Keratinocyte (primary cell): ENCODE data around the gene ZNF229.
"Not testable (repeated sequence)": the region's sequence is repeated elsewhere in the genome, so short reads cannot be mapped to it uniquely, and the experiment has no call there.

Experiments
- EZH2 ChIP-seq: IDR thresholded peaks from one replicate; pipeline ENCODE4 v1.6.1; 2012; ENCODE audit warnings: inconsistent platforms, mild to moderate bottlenecking, low read length, moderate library complexity
- TF ChIP-seq, protein P1 (sequence below), 3 experiments: IDR thresholded peaks in 1 of 3; conservative IDR thresholded peaks in 1 of 3; optimal IDR thresholded peaks in 1 of 3; 2 replicates in 2 of 3; 3 replicates in 1 of 3; pipeline versions ENCODE3 to v1.5.1; 2011; ENCODE audit warnings: low read length in 3 of 3, mild to moderate bottlenecking in 3 of 3, moderate library complexity in 2 of 3, control low read depth in 1 of 3, inconsistent platforms in 1 of 3; ENCODE audit not compliant: insufficient read depth in 2 of 3; ENCODE audit errors: extremely low read depth in 1 of 3

DNA sequence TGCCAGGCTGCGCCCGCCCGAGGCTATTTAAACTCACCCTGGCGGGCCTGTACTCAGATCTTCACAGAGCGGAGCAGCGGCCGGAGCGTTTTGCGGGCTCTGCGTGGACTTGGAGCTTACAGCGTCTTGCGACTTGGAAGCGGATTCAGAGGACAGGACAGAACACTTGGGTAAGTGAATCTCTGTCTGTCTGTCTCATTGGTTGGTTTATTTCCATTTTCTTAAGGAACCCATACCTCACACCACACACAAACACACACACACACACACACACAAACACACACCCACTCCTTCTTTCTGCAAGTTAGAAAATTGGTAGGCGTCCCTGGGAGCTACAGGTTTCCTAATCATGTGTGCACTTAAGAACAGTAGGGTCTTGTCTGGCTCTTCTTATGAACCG lies 32.7 kb downstream of the ZNF229 start:
- TF ChIP-seq, protein P1, sequence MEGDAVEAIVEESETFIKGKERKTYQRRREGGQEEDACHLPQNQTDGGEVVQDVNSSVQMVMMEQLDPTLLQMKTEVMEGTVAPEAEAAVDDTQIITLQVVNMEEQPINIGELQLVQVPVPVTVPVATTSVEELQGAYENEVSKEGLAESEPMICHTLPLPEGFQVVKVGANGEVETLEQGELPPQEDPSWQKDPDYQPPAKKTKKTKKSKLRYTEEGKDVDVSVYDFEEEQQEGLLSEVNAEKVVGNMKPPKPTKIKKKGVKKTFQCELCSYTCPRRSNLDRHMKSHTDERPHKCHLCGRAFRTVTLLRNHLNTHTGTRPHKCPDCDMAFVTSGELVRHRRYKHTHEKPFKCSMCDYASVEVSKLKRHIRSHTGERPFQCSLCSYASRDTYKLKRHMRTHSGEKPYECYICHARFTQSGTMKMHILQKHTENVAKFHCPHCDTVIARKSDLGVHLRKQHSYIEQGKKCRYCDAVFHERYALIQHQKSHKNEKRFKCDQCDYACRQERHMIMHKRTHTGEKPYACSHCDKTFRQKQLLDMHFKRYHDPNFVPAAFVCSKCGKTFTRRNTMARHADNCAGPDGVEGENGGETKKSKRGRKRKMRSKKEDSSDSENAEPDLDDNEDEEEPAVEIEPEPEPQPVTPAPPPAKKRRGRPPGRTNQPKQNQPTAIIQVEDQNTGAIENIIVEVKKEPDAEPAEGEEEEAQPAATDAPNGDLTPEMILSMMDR (optimal IDR thresholded peaks at IDR 0.05 in 1 of 3, IDR thresholded peaks at IDR 0.05 in 1 of 3, conservative IDR thresholded peaks at IDR 0.05 in 1 of 3; ENCODE audit: extremely low read depth in 1 of 3, insufficient read depth in 2 of 3, low read length in 3 of 3) = not testable (repeated sequence)
- TF ChIP-seq EZH2 = not testable (repeated sequence)
